ENCODE data around the gene DHX35.

Gene DHX35

GRCh38 chr20:38975539-38976120, 13.5 kb downstream of the DHX35 start:
- DNase-seq (ENCODE audit: low spot score): no peak
- TF ChIP-seq, protein P1, sequence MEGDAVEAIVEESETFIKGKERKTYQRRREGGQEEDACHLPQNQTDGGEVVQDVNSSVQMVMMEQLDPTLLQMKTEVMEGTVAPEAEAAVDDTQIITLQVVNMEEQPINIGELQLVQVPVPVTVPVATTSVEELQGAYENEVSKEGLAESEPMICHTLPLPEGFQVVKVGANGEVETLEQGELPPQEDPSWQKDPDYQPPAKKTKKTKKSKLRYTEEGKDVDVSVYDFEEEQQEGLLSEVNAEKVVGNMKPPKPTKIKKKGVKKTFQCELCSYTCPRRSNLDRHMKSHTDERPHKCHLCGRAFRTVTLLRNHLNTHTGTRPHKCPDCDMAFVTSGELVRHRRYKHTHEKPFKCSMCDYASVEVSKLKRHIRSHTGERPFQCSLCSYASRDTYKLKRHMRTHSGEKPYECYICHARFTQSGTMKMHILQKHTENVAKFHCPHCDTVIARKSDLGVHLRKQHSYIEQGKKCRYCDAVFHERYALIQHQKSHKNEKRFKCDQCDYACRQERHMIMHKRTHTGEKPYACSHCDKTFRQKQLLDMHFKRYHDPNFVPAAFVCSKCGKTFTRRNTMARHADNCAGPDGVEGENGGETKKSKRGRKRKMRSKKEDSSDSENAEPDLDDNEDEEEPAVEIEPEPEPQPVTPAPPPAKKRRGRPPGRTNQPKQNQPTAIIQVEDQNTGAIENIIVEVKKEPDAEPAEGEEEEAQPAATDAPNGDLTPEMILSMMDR (IDR thresholded peaks at IDR 0.05; ENCODE audit: extremely low read depth, missing control alignments): no peak

GRCh38 chr20:38979434-38979833, 17.3 kb downstream of the DHX35 start:
- TF ChIP-seq, protein P1 (IDR thresholded peaks at IDR 0.05; ENCODE audit: extremely low read depth, missing control alignments): no peak
- no peak for DNase-seq (ENCODE audit: low spot score)

DNA sequence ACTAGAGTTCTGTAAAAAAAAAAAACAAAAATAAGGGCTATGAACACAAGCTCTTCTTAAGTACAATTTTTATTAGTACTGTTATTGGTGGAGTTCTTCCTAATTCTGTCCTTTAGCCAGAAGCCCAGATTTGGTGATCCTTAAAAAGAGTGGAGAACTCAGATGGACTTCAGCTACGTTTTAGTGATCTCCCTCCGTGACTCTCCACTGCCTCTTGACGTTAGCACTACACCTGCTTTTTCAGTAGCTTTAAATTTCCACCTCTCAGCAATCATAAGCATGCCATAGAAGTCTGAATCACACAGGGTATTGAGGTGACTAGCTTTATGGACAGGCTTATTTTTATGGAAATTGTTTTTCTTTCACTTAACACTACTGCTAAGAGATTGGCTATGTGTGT, 17.7 kb downstream of the DHX35 start:
- TF ChIP-seq, protein P1 (IDR thresholded peaks at IDR 0.05; ENCODE audit: extremely low read depth, missing control alignments): no peak
- no peak for DNase-seq (ENCODE audit: low spot score)

GRCh38 chr20:38982291-38982690, 20.1 kb downstream of the DHX35 start:
- TF ChIP-seq, protein P1 (IDR thresholded peaks at IDR 0.05; ENCODE audit: extremely low read depth, missing control alignments): no peak
- no peak for DNase-seq (ENCODE audit: low spot score)

DNA sequence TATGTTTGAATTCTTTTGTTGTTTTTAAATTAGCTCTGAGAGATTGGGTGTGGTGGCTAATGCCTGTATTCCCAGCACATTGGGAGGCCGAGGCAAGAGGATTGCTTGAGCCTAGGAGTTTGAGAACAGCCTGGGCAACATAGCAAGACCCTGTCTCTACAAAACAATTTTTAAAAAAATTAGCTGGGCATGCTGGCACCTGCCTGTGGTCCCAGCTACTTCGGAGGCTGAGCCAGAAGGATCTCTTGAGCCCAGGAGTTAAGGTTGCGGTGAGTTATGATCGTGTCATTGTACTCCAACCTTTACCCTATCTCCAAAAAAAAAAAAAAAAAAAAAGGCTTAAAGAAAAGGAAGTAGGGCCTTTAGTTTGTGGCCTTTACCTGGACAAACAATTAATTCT, 22.9 kb downstream of the DHX35 start:
- TF ChIP-seq, protein P1 (IDR thresholded peaks at IDR 0.05; ENCODE audit: extremely low read depth, missing control alignments): no peak
- DNase-seq (ENCODE audit: low spot score): no peak

- DNase-seq (ENCODE audit: low spot score): no peak
- TF ChIP-seq, protein P1 (IDR thresholded peaks at IDR 0.05; ENCODE audit: extremely low read depth, missing control alignments): no peak
Observed at GRCh38 chr20:38985603-38986170, 23.5 kb downstream of the DHX35 start.

GRCh38 chr20:38986663-38987062, 24.5 kb downstream of the DHX35 start:
- no peak for DNase-seq (ENCODE audit: low spot score)
- TF ChIP-seq, protein P1 (IDR thresholded peaks at IDR 0.05; ENCODE audit: extremely low read depth, missing control alignments): no peak

Measured in GM20000 (cell line).